HG03095 (cell line): ENCODE results near the gene CRACDL.

Source experiments
- ATAC-seq: cut with Tn5 transposase; IDR thresholded peaks from one replicate; pipeline ENCODE4 v1.9.1; 2021; ENCODE audit warnings: moderate library complexity; ENCODE audit not compliant: unreplicated experiment

CRACDL gene

GRCh38 chr2:98826856-98827255, 109.2 kb downstream of the CRACDL start:
- ATAC-seq: no peak

DNA sequence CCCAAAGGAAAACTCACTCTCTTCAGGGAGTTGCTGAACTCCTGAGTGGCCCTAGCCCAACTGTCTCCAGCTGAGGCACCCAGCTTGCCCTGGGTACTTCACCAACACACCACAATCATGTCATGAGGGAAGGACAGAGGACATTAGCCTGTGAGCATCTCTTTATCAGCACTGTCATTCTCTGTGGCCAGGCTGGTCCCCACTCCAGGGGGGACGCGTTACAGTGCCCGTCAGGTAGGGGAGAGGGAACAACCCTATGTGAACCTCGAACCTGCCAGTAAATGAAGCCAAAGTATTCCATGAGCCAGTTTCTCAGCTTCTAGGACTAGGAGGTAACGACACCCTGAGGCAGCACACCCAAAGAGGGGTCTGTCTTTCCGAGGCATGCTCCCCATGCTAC, 110.2 kb downstream of the CRACDL start:
- no peak for ATAC-seq

GRCh38 chr2:98825404-98825803, 110.6 kb downstream of the CRACDL start:
- no peak for ATAC-seq

GRCh38 chr2:98825020-98825350, 111.0 kb downstream of the CRACDL start:
- no peak for ATAC-seq

- no peak for ATAC-seq
These were observed 111.6 kb downstream of the CRACDL start for GRCh38 chr2:98824256-98825019.

DNA sequence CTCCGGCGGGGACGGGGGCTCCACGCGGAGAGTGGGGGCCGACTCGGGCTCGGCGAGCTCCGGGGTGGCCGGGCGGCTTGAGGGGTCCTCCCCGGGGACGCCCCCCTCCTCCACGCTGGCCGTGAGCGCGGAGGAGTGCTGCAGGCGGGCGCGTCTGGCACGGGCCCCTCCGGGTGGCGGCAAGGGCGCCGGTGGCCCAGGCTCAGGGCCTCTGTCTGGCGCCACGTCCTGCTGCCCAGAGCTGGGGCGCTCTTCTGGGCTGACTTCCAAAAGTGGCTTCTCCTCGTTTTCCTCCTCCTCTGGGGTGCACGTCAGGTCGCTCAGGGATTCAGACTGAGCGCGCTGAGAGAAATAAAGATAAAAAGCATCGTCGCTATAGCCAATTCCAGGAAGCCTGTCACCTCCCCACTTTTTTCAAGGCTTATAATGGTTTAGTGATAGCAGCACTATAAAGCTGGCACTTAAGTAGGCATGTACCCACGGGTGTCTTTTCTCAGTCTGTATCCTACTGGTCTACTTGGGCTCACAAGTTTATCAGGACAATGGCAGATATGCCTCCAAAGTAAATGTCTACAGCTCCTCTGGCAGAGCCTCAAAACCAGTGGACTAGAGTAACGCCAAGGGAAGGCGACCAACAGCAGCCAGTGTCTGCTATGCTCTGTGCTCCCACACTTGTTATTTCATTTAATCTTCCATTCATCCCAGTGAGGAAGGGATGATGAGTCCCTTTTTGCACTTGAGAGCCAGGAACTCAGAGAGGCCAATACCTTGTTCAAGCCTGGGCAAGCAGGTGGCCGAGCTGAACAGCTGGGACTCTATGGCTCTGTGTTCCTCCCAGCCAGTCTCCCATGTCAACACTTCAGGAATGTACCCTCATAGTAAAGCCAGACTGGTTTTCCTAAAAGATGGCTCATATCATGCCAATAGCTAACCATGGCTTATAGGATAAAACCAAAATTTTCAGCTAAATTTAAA, 112.5 kb downstream of the CRACDL start:
- ATAC-seq: no peak

GRCh38 chr2:98822301-98823164, 113.5 kb downstream of the CRACDL start:
- ATAC-seq: no peak

DNA sequence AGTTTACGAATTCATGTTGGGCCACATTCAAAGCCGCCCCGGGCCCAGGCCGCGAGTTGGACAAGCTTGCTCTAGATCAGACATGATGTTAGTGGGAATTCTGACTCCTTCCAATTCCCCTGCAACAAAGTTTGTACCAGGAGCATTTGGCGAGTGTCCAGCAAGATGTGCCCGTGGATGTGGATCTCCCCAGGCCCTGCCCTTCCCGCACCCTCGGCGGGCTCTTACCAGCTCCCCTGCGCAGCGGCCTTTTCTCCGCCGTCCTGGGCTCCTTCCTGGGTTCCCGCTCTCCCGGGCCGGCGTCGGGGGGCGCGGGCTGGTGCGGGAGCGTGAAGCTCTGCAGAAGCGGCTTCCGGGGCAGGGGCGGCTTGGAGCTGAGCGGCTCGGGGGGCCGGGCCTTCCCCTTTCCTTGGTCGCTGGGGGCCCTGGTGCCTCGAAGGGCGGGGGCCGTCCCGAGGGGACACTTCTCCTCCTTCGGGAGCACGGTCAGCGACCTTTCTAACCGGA, 114.3 kb downstream of the CRACDL start:
- no peak for ATAC-seq

GRCh38 chr2:98819231-98819766, 116.7 kb downstream of the CRACDL start:
- no peak for ATAC-seq

GRCh38 chr2:98818164-98818563, 117.9 kb downstream of the CRACDL start:
- no peak for ATAC-seq

DNA sequence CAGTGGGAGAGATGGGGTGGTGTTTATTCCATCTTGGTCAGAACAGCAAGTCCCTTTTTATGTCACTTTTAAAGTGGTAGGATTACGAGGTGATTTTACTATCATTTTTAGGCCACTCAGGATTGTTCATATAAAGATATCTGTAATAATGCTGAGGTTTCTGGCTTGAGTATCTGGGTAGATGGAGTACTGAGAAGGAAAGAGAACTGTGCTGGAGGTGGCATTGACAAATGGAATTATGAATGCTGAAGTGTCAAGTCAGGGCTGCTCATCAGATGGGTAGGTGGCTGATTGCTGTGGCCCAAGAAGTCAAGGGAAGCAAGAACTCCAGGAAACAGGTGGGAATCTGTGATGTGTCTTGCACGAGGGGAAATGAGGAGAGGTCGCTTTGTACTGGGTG, 119.7 kb downstream of the CRACDL start:
- ATAC-seq: no peak

GRCh38 chr2:98815795-98816194, 120.2 kb downstream of the CRACDL start:
- no peak for ATAC-seq

GRCh38 chr2:98811766-98812165, 124.3 kb downstream of the CRACDL start:
- no peak for ATAC-seq

DNA sequence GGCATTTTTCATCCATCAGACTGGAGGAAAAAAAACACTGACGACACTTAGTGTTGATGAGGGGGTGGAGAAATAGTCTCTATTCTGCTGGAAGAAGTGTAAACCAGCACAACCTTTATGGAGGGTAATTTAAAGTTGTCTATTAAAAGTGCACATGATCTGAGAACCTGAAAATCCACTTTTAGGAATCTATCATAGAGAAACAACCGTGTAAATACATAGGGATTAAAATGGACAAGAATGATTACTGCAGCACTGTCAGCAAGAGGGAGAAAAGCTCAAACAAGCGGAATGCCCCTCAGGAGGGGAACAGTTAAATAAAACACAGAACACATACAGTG, 125.5 kb downstream of the CRACDL start:
- no peak for ATAC-seq

- ATAC-seq: no peak
These were observed 126.0 kb downstream of the CRACDL start for GRCh38 chr2:98809878-98810587.

DNA sequence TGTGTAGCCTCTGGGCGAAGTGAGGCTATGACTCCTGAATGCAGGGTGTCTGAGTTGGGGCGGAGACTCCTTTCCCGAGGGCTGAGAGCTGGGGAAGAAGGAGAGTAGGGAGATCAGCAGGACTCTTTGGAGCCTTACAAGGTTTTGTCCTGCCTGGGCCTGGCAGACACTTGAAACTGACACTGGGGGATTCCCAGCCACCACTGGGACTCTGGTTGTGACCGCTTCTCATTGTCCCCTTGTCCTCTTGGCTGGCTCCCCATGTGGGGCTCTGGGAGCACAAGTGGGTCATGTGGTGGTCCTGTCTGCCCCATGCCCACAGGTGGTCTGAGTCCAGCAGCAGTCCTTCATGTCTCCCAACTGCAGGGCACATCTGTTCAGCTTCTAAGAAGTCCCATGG, 126.9 kb downstream of the CRACDL start:
- no peak for ATAC-seq

DNA sequence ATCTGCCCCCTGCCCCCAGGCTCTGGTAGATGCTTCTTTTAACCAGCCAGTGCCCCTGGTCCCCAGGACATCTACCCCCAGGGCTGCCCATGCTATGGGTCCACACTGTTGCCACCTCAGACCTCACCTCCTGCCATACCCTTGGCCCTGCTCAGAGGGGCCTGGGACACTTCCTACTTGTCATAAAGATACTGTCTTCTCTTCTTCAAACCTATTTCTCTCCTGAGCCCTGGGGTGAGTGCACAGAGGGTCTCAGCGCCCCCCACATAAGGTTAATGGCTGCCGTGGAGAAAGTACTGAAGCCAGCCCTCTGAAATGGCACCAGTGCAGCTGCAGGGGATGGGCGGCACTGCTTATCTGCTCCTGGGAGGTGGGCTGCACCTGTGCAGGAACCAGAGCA, 127.5 kb downstream of the CRACDL start:
- no peak for ATAC-seq

GRCh38 chr2:98807929-98808328, 128.1 kb downstream of the CRACDL start:
- no peak for ATAC-seq

DNA sequence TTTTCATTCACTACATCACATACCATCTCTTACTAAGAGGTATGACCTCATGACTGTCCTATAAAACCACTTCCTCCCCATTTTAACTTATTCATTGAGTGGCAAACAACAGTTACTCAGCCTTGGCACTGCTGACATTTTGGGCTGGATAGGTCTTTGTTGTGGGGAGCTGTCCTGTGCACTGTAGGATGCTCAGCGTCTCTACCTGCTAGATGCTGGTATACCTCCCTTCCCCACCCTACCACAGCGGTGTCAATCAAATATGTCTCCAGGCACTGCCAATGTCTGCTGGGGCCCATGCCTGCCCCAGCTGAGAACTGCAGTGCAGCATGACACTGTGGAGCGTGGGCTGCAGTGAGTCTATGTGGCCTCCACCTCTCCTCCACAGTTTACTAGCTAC, 128.8 kb downstream of the CRACDL start:
- no peak for ATAC-seq

GRCh38 chr2:98806236-98806697, 129.8 kb downstream of the CRACDL start:
- ATAC-seq: no peak
